NCI-H2029 (cell line): ENCODE measurements around the gene CLEC14A.

Experiments
- DNase-seq: peaks from one replicate; lab custom pipeline; 2025; lab: John Stamatoyannopoulos, UW

CLEC14A gene, protein sequence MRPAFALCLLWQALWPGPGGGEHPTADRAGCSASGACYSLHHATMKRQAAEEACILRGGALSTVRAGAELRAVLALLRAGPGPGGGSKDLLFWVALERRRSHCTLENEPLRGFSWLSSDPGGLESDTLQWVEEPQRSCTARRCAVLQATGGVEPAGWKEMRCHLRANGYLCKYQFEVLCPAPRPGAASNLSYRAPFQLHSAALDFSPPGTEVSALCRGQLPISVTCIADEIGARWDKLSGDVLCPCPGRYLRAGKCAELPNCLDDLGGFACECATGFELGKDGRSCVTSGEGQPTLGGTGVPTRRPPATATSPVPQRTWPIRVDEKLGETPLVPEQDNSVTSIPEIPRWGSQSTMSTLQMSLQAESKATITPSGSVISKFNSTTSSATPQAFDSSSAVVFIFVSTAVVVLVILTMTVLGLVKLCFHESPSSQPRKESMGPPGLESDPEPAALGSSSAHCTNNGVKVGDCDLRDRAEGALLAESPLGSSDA

DNA sequence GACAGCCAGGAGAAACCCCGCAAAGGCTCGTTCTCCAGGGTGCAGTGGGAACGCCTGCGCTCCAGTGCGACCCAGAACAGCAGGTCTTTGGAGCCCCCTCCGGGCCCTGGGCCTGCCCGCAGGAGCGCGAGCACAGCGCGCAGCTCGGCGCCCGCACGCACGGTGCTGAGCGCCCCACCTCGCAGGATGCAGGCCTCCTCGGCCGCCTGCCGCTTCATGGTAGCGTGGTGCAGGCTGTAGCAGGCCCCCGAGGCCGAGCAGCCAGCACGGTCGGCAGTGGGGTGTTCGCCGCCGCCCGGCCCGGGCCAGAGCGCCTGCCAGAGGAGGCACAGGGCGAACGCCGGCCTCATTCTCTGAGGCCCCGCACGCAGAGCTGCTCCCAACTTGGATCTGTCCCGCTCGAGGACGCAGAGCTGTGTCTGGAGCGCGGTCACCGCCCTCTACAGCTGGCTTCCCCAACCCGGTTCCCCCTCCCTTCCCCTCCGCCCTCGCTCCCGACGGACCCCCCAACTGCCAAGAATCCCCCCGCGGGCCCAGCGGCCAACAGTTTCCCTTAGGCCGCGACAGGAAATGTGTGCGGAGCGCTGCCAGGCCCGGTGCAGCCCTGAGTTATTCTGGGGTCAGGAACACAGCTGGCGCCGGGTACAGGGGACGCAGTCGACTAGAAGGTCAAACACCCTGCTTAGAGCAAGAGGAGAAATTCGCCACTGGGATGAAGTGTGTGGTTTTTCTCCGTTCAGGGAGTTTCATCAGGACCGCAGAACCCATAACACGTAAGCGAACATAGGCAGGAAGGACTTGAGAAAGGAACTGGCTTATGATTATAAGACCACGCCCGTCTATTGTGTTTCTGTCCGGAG lies at the start of gene CLEC14A:
Gene CLEC14A (minus strand): TSS at position 421 of the 860 bp plus-strand sequence. CDS start 71 bp downstream, at position 350.
- no peak for DNase-seq

DNA sequence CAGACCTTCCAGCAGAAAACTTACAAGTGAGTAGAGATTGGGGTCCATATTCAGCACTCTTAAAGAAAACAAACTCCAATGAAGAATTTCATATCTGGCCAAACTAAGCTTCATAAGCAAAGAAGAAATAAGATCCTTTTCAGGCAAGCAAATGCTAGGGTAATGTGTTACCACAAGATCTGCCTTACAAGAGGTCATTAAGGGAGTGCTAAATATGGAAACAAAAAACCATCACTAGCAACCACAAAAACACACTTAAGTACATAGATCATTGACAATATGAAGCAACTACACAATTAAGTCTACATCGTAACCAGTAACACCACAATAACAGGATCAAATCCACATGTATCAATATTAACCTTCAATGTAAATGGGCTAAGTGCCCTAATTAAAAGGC lies 47.1 kb upstream of the CLEC14A start:
- no peak for DNase-seq

GRCh38 chr14:38302034-38302433 lies 46.1 kb upstream of the CLEC14A start:
- DNase-seq, result no peak

GRCh38 chr14:38297681-38298080 lies 41.8 kb upstream of the CLEC14A start:
- no peak for DNase-seq

DNA sequence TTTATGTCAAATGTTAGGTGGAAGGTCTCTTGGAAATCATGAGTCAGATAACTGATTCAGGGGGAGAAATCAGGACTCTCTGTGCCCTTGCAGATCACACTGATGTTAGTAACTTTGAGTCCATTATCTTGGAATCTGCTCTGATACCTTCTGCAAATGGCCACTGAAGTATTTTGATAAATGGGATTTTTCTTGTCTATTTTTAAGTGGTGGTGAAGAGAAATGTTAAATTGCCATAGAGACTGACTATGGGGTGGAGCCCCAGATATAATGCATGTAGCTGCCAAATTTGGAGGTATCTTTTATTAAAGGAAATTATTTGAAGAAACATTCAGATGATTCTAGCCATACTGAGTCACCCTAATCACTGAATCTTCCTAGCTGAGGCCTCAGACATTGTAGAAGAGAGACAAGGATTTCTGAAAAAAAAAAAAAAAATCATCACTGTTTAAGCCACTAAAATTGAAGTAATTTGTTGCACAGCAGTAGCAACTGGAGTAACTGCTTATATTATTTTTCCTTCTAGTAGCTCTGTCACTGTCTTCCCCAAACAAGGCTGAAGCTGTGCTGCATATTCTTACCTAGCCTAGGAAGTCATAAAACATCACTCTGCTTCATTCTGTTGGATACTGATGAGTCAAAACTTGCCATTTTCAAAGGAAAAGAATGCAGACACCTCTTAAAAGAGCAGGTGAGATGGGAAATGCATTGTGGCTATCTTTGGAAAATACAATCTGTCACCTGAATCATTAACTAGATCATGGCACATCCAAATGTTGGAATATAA lies 36.0 kb upstream of the CLEC14A start:
- no peak for DNase-seq

DNA sequence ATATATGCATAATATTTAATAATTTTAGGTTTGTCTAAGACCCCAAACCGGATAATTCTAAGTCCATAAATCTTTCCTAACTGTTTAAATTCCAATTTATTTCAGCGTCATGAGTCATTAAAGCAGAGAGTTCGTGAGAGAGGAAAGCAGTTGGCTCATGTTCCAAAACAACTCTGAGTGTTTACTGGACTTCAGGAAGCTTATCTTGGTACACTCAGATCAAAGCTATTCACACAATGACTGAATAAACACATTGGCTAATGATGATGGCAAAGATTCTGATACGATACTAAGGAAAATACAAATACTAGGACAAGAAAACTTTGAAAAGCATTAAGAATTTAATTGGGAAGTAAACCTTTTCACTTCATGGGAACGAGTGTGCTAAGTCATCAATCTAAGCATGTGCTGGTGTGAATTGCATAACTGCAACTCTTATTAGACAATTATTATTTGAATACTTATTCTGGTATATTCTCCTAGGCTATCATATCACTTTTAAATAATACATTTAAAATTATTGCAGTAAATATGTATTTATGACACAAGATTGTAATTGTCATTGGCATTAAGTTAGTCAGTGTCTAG lies 34.8 kb upstream of the CLEC14A start:
- DNase-seq, result no peak

- DNase-seq, result no peak
Measured at GRCh38 chr14:38286452-38286851, 30.6 kb upstream of the CLEC14A start.

DNA sequence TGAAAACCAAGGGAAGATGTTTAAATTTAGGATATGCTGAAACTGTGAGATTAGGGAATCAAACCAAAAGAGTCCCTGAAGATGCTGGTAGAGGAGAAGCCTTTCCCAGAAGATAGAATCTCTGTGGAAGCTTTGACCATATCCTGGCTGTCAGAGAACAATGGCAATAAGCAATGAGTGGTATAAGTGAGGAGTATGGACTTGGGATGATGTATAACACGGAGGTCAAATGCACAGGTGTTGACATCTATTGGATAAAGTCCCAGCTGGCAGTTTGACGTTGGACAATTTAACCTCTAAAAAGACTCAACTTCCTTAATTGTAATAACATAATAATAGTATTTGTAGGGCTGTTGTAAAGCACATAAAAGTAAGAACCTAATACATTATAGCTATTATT lies 30.1 kb upstream of the CLEC14A start:
- no peak for DNase-seq

DNA sequence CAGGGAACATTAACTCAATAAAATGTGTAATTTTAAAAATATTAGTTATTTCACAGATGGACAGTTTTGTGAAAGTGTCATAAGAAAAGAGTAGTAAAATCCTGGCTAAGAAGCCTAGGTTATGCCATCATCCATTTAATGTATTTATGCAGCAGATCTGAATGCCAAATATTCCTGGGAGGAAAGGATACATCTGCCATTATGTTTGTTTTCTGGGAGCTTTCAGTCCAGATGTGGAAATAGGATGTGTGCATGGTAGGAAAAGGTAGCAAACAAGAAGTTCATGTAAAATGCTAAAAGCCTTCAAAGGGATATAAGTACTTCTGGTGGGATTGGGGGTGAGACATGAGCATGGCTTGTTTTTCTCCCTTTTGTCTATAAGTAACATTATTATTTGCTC lies 27.0 kb upstream of the CLEC14A start:
- no peak for DNase-seq

DNA sequence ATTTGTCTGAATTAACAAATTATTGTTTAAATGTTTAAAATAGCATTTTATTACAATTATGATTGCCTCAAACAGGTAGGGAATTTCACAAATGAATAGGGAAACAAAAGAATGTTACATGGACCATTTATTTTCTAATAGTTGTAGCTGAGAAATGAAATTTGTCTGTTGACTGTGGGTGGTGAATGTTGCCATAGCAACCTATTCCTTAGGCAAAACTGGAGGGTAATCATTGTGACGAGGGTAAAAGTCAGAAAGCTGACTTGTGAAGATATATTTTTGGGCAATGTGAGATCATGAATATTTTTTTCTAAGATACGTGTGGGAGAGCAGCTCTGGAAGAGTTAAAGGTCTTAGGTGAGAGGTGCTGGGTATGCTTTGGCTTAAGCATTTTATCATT lies 24.2 kb upstream of the CLEC14A start:
- no peak for DNase-seq

DNA sequence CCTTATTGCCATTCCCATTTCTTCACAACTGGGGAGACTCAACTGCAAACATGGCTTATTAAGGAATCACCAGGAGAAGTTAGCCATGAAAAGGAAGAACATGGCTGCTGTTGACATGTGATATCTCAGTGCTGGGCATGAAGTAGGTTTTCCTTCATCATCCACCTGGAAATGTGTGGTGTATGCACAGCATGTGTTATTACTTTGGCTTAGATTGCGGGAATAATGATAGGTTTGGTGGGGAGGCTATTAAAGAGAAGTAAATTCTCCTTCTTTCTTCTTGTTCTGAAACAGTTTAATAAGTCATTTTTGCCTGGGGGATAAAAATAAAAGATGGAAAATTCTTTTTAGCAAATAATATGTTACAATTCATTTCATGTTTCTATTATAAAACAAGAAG lies 23.7 kb upstream of the CLEC14A start:
- no peak for DNase-seq

DNA sequence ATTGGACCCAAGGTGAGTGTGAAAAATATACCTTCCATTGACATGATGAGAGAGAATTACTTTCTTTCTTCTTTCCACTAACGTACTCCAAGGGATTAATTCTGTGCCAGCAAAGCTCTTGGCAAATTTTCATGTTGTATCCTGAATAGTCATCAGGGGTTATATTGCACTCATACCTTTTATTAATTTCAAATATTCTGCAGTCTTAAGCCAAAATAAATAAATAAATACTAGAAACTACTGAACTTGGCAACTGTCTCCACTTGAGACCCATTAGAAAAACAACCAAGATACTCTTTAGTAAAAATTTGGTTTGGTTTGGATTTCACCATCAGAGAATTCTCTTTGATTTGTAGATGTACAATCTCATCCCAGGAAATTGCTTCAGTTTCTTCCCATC lies 22.1 kb upstream of the CLEC14A start:
- no peak for DNase-seq

GRCh38 chr14:38262844-38263243 lies 7.0 kb upstream of the CLEC14A start:
- DNase-seq, result no peak

- no peak for DNase-seq
Measured at GRCh38 chr14:38261620-38262019, 5.7 kb upstream of the CLEC14A start.

DNA sequence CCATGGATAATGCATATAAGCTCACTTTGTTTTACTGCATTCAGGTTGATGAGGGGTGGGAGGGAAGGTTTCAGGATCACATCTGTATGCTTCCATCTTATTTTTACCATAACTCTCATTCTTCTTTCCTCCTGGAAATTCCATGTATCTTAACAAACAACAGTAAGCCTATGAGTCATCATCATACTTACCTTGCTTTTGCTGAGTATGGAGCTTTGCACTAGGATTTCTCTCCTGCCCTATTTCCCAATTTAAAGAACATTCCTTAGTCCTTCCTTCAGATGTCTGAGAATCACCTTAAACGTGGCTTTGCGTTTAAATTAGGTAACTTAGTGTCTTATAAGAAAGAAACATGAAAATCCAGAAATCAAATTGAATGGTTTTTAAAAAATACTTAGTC lies 1.6 kb upstream of the CLEC14A start:
- no peak for DNase-seq

DNA sequence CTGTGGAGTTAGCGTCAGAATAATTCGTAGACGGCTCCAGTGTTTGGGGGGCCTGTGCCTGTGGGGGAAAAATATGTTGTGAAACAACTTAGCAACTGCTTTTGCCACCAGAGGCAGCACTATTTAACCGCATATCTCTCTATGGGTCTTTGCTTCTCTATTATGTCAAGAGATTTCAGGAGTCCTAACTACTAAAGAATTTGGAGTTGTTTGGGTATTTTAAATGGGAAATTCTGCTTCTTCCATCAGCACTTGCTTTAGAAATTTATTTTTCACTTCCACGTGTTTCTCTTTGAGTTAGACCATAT lies 594 bp upstream of the CLEC14A start:
- no peak for DNase-seq

- peak; percentile 1 for DNase-seq
Measured at GRCh38 chr14:38255408-38255672, 553 bp downstream of the CLEC14A start.

DNA sequence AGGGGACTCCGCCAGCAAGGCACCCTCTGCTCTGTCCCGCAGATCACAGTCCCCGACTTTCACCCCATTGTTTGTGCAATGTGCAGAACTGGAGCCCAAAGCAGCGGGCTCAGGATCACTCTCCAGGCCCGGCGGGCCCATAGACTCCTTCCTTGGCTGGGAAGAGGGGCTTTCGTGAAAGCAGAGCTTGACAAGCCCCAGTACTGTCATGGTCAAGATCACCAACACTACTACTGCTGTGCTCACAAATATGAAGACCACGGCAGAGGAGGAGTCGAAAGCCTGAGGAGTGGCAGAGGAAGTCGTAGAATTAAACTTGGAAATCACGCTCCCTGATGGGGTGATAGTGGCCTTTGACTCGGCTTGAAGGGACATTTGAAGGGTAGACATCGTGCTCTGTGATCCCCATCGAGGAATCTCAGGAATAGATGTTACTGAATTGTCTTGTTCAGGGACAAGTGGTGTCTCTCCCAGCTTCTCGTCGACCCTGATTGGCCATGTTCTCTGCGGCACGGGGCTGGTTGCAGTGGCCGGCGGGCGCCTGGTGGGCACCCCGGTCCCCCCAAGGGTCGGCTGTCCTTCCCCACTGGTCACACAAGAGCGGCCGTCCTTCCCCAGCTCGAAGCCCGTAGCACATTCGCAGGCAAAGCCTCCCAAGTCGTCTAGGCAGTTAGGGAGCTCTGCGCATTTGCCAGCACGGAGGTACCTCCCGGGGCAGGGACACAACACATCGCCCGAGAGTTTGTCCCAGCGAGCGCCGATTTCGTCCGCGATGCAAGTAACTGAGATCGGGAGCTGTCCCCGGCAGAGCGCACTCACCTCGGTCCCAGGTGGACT lies 1.1 kb downstream of the CLEC14A start:
- no peak for DNase-seq

GRCh38 chr14:38253676-38254075 lies 2.2 kb downstream of the CLEC14A start:
- no peak for DNase-seq

DNA sequence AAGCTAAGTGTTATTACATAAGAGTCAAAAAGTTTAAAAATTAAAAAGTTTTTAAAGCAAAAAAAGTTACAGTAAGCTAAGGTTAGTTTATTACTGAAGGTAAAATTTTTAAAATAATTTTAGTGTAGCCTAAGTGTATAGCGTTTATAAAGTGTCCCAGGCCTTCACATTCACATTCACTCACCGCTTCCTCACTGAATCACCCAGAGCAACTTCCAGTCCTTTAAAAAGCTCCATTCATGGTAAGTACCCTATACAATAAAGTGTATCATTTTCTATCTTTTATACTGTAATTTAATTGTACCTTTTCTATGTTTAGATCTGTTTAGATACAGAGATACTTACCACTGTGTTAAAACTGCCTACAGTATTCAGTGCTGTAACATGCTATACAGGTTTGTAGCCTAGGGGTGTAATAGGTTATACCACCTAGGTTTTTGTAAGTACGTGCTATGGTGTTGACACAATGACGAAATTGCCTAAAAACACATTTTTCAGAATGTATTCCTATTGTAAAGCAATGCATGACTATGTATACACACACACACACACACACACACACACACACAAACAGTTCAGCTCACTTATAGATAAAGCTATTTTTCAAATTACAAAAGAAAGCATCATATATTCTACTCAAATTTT lies 3.7 kb downstream of the CLEC14A start:
- no peak for DNase-seq

DNA sequence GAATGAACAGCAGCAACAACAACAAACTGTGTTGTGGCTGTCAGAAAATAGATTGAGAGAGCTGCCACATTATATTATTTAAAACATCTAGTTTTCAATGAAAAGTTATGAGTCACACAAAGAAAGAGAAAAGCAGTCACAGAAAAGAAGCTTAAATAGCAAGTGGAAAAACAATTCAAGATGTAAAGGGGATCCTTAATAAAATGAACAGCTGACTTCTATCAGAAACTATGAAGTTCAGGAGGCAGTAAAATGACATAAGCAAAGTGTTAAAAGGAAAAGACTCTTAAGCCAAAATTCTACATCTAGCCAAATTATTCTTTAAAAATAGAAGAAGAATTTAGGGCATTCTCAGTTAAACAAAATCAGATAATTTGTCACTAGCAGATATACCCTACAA lies 5.6 kb downstream of the CLEC14A start:
- no peak for DNase-seq
